ENCODE data around the gene CDK18. TPM values are rescaled to one million over a fixed set of nuclear protein-coding genes. Genes with fewer than 3 reads are reported as not detected.

The CDK18 gene
- total and polyA plus RNA-seq, 4 donors, result 2.4 to 3.7 (median 3.1) TPM

DNA sequence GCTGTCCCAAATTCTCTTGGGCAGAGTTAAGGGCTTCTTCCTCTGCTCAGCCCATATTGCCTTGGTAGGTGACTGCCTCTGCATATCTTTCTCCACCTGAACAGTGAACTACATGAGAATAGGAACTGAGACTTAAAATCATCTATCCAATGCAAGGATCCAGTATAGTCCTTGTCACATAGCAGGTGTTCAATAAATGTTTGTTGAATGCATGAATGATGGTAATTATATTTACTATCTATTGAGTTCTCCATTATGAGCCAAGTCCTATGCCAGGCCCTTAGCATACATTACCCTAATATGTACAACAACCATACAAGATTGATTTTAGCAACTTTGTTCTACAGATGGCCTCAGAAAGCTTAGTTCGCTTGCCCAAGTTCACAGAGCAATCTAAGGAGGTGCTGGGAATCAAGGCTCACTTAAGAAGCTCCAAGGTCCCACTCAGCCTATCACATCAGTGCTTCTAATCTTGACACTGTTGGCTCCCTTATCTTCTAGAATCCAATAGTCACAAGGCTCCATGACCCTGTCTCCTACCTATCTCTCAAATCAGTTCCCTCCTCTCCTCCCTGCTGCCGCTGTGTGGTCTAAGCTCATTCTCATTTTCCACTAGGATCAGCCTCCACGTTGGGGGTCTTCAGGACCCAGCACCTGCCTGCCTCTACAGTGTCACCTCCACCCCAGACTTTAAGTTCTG, 2.2 kb upstream of the CDK18 start:
- TF ChIP-seq, protein P1, sequence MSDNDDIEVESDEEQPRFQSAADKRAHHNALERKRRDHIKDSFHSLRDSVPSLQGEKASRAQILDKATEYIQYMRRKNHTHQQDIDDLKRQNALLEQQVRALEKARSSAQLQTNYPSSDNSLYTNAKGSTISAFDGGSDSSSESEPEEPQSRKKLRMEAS (IDR thresholded peaks at IDR 0.05), result no peak
- TF ChIP-seq HNF4G (IDR thresholded peaks at IDR 0.05) (no peak), FOXA1 (IDR thresholded peaks at IDR 0.05) (no peak), RXRA (IDR thresholded peaks at IDR 0.05) (no peak)
- TF ChIP-seq, protein P2, sequence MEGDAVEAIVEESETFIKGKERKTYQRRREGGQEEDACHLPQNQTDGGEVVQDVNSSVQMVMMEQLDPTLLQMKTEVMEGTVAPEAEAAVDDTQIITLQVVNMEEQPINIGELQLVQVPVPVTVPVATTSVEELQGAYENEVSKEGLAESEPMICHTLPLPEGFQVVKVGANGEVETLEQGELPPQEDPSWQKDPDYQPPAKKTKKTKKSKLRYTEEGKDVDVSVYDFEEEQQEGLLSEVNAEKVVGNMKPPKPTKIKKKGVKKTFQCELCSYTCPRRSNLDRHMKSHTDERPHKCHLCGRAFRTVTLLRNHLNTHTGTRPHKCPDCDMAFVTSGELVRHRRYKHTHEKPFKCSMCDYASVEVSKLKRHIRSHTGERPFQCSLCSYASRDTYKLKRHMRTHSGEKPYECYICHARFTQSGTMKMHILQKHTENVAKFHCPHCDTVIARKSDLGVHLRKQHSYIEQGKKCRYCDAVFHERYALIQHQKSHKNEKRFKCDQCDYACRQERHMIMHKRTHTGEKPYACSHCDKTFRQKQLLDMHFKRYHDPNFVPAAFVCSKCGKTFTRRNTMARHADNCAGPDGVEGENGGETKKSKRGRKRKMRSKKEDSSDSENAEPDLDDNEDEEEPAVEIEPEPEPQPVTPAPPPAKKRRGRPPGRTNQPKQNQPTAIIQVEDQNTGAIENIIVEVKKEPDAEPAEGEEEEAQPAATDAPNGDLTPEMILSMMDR (IDR thresholded peaks at IDR 0.05; ENCODE audit: low read depth, low read length, missing input control), result no peak
- TF ChIP-seq, protein P3, sequence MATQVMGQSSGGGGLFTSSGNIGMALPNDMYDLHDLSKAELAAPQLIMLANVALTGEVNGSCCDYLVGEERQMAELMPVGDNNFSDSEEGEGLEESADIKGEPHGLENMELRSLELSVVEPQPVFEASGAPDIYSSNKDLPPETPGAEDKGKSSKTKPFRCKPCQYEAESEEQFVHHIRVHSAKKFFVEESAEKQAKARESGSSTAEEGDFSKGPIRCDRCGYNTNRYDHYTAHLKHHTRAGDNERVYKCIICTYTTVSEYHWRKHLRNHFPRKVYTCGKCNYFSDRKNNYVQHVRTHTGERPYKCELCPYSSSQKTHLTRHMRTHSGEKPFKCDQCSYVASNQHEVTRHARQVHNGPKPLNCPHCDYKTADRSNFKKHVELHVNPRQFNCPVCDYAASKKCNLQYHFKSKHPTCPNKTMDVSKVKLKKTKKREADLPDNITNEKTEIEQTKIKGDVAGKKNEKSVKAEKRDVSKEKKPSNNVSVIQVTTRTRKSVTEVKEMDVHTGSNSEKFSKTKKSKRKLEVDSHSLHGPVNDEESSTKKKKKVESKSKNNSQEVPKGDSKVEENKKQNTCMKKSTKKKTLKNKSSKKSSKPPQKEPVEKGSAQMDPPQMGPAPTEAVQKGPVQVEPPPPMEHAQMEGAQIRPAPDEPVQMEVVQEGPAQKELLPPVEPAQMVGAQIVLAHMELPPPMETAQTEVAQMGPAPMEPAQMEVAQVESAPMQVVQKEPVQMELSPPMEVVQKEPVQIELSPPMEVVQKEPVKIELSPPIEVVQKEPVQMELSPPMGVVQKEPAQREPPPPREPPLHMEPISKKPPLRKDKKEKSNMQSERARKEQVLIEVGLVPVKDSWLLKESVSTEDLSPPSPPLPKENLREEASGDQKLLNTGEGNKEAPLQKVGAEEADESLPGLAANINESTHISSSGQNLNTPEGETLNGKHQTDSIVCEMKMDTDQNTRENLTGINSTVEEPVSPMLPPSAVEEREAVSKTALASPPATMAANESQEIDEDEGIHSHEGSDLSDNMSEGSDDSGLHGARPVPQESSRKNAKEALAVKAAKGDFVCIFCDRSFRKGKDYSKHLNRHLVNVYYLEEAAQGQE (IDR thresholded peaks at IDR 0.05), result no peak
- WGBS, result 86% methylated on average over 3 of the region's 3 CpGs

DNA sequence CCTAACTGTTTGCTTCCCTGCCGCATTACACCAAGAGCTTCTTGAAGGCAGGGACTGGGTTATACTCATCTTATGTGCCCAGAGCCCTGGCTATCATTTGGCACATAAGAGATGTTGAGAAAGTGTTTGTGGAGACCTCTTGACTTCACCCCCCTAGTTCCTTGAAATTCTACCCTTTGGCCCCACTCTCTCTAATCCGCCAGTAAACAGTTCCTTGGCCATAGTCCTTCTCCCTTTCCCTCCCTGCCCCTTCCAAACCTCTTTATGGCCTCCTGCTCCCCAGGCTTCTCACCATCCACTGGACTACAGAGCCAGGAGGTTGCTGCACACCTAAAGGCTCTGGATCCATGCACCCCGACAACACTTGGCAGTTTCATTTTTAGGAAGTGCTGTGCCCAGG, 1.5 kb upstream of the CDK18 start:
- no peak overlapping the region for H3K4me3 ChIP-seq (ENCODE audit: low read depth in 1 of 3, low read length in 3 of 3)
- H3K4me1 ChIP-seq (ENCODE audit: control insufficient read depth in 4 of 4, insufficient read depth in 4 of 4, low read length in 3 of 4), result peaks cover 0 to 21% (median 14%) of the 10 kb centered on the region in 4 donors
- H3K9ac ChIP-seq (ENCODE audit: low read depth in 1 of 2, low read length in 2 of 2), result no peak overlapping the region
- no peaks in the 10 kb centered on the region for H3K9me3 ChIP-seq (ENCODE audit: control insufficient read depth in 4 of 4, low read length in 3 of 4)
- no peak for DNase-seq (ENCODE audit: low spot score)
- no peaks in the 10 kb centered on the region for H3K27me3 ChIP-seq (ENCODE audit: control insufficient read depth in 4 of 4, insufficient read depth in 4 of 4, low read length in 3 of 4)
- TF ChIP-seq JUND (IDR thresholded peaks at IDR 0.05) (no peak), FOXA2 (IDR thresholded peaks at IDR 0.05) (no peak), SP1 (IDR thresholded peaks at IDR 0.05) (no peak), HNF4A (conservative IDR thresholded peaks at IDR 0.05) (no peak), EGR1 (IDR thresholded peaks at IDR 0.05; ENCODE audit: low read depth in 2 of 2) (no peak), HNF4G (IDR thresholded peaks at IDR 0.05) (no peak), FOXA1 (IDR thresholded peaks at IDR 0.05) (no peak), TAF1 (conservative IDR thresholded peaks at IDR 0.05) (no peak)
- TF ChIP-seq, protein P2 (IDR thresholded peaks at IDR 0.05; ENCODE audit: low read depth, low read length, missing input control), result no peak
- WGBS, result 77% methylated on average over 3 of the region's 3 CpGs
- H3K27ac ChIP-seq (ENCODE audit: low read depth in 1 of 2, low read length in 2 of 2), result no peak overlapping the region
- H3K36me3 ChIP-seq (ENCODE audit: control insufficient read depth in 4 of 4, insufficient read depth in 3 of 4, low read depth in 1 of 4, low read length in 3 of 4), result no peaks in the 10 kb centered on the region

More for the DNA sequence above, 2.2 kb upstream of the CDK18 start:
- H3K9me3 ChIP-seq (ENCODE audit: control insufficient read depth in 4 of 4, low read length in 3 of 4), result no peaks in the 10 kb centered on the region
- no peak for DNase-seq (ENCODE audit: low spot score)
- H3K27me3 ChIP-seq (ENCODE audit: control insufficient read depth in 4 of 4, insufficient read depth in 4 of 4, low read length in 3 of 4), result no peaks in the 10 kb centered on the region
- no peaks in the 10 kb centered on the region for H3K36me3 ChIP-seq (ENCODE audit: control insufficient read depth in 4 of 4, insufficient read depth in 3 of 4, low read depth in 1 of 4, low read length in 3 of 4)
- H3K9ac ChIP-seq (ENCODE audit: low read depth in 1 of 2, low read length in 2 of 2), result no peak overlapping the region
- no peak overlapping the region for H3K4me3 ChIP-seq (ENCODE audit: low read depth in 1 of 3, low read length in 3 of 3)
- H3K27ac ChIP-seq (ENCODE audit: low read depth in 1 of 2, low read length in 2 of 2), result no peak overlapping the region
- H3K4me1 ChIP-seq (ENCODE audit: control insufficient read depth in 4 of 4, insufficient read depth in 4 of 4, low read length in 3 of 4), result peaks cover 0 to 18% (median 11%) of the 10 kb centered on the region in 4 donors
